ENCODE results near the gene MYOG. TPM values are rescaled to one million over a fixed set of nuclear protein-coding genes. Genes with fewer than 3 reads are reported as not detected.

Gene MYOG
- total and polyA plus RNA-seq, 2 of the 13 experiments (the other 11 are each of a cell fraction or from before 2014, with no cell fraction given) = not detected

GRCh38 chr1:203117611-203118575 lies 32.1 kb upstream of the MYOG start (continued):
- TF ChIP-seq HNF1A (IDR thresholded peaks at IDR 0.05; ENCODE audit: low read depth) (no peak), HNF1A (CRISPR knock-in tag; IDR thresholded peaks at IDR 0.05; ENCODE audit: borderline replicate concordance) (no peak), UBTF (CRISPR knock-in tag; IDR thresholded peaks at IDR 0.05) (peak; percentile 39; the same call in 1 of the 2 replicates), EED (CRISPR knock-in tag; IDR thresholded peaks at IDR 0.05) (no peak), HNF1B (CRISPR knock-in tag; IDR thresholded peaks at IDR 0.05) (0 out of 2 replicates have a peak, but pooled peaks have one; percentile 22), KLF6 (CRISPR knock-in tag; IDR thresholded peaks at IDR 0.05) (no peak), ZNF432 (CRISPR knock-in tag; IDR thresholded peaks at IDR 0.05; ENCODE audit: borderline replicate concordance) (no peak), ZNF382 (CRISPR knock-in tag; IDR thresholded peaks at IDR 0.05; ENCODE audit: borderline replicate concordance) (no peak), CBX2 (IDR thresholded peaks at IDR 0.05; ENCODE audit: low read depth, low read length) (no peak), CBX2 (CRISPR knock-in tag; IDR thresholded peaks at IDR 0.05; ENCODE audit: low read depth) (no peak), BRD4 (CRISPR knock-in tag; IDR thresholded peaks at IDR 0.05) (no peak), SP140L (CRISPR knock-in tag; IDR thresholded peaks at IDR 0.05; ENCODE audit: borderline replicate concordance) (no peak), ZNF768 (CRISPR knock-in tag; IDR thresholded peaks at IDR 0.05) (peak; percentile 40; the same call in 1 of the 2 replicates), GPBP1L1 (CRISPR knock-in tag; IDR thresholded peaks at IDR 0.05) (no peak), ZFP91 (CRISPR knock-in tag; IDR thresholded peaks at IDR 0.05; ENCODE audit: borderline replicate concordance) (peak; percentile 21; the same call in 1 of the 2 replicates), ZNF839 (CRISPR knock-in tag; IDR thresholded peaks at IDR 0.05; ENCODE audit: borderline replicate concordance) (no peak), NRL (CRISPR knock-in tag; IDR thresholded peaks at IDR 0.05; ENCODE audit: borderline replicate concordance) (no peak)
